T-helper 9 cell (primary cell): ENCODE measurements around the gene CNDP1.
A peak's percentile ranks its signal among the peaks of the same experiment; 100 is the strongest.

Experiments
- DNase-seq: peaks from one replicate; pipeline ENCODE4 v3.0.0-alpha.2; 2020

CNDP1 gene

GRCh38 chr18:74595431-74595830 is 61.1 kb downstream of the CNDP1 start:
- no peak for DNase-seq

- DNase-seq, result peak; percentile 57
Observed at GRCh38 chr18:74597034-74597661, 62.8 kb downstream of the CNDP1 start.

- peak; percentile 79 for DNase-seq
Observed at GRCh38 chr18:74597662-74598349, 63.5 kb downstream of the CNDP1 start, which contains the start of gene ZNF407. Gene ZNF407 (plus strand): TSS chr18:74597870. CDS start chr18:74631020, 33,150 bp downstream.

GRCh38 chr18:74598350-74599001 is 64.2 kb downstream of the CNDP1 start:
- peak; percentile 52 for DNase-seq

- no peak for DNase-seq
Observed at GRCh38 chr18:74604361-74604760, 70.1 kb downstream of the CNDP1 start.

- no peak for DNase-seq
Observed at GRCh38 chr18:74604774-74605173, 70.5 kb downstream of the CNDP1 start.

- DNase-seq, result no peak
Observed at GRCh38 chr18:74608681-74609080, 74.4 kb downstream of the CNDP1 start.

- no peak for DNase-seq
Observed at GRCh38 chr18:74609535-74609934, 75.2 kb downstream of the CNDP1 start.

- DNase-seq, result no peak
Observed at GRCh38 chr18:74610051-74610615, 75.8 kb downstream of the CNDP1 start.

GRCh38 chr18:74610860-74611259 is 76.6 kb downstream of the CNDP1 start:
- DNase-seq, result no peak

GRCh38 chr18:74611765-74612164 is 77.5 kb downstream of the CNDP1 start:
- DNase-seq, result no peak

GRCh38 chr18:74613381-74613780 is 79.1 kb downstream of the CNDP1 start:
- DNase-seq, result no peak

GRCh38 chr18:74616494-74616893 is 82.2 kb downstream of the CNDP1 start:
- DNase-seq, result no peak

GRCh38 chr18:74617486-74617885 is 83.2 kb downstream of the CNDP1 start:
- no peak for DNase-seq

- DNase-seq, result no peak
Observed at GRCh38 chr18:74622072-74622471, 87.8 kb downstream of the CNDP1 start.

GRCh38 chr18:74623047-74623816 is 88.9 kb downstream of the CNDP1 start:
- DNase-seq, result peak; percentile 6

GRCh38 chr18:74624466-74624865 is 90.2 kb downstream of the CNDP1 start:
- DNase-seq, result no peak

GRCh38 chr18:74625157-74625556 is 90.9 kb downstream of the CNDP1 start:
- DNase-seq, result no peak

- DNase-seq, result no peak
Observed at GRCh38 chr18:74626049-74626874, 92.0 kb downstream of the CNDP1 start.

- no peak for DNase-seq
Observed at GRCh38 chr18:74630804-74631203, 96.5 kb downstream of the CNDP1 start.

GRCh38 chr18:74631212-74631611 is 96.9 kb downstream of the CNDP1 start:
- no peak for DNase-seq
